NK-92 (cell line): ENCODE results near the gene PLEKHH2.

Source experiments
- DNase-seq: peaks from one replicate; lab custom pipeline; 2025; ENCODE audit not compliant: unreplicated experiment; lab: John Stamatoyannopoulos, UW

The PLEKHH2 gene

GRCh38 chr2:43803113-43803512 lies 166.1 kb downstream of the PLEKHH2 start:
- no peak for DNase-seq

DNA sequence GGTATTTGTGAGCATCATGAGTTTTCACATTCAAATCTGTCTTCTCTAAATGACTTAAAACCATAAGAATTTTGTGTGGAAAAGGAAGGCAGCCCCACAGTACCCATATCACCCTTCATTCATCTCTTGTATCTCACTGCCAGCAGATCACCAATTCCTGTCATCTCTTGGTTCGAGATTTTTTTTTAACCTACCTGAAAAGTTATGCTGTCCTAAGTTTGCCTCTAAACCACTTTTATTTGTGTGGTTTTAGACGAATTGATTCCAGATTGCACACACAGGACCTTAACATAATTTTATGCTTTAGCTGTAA lies 169.6 kb downstream of the PLEKHH2 start:
- no peak for DNase-seq

- no peak for DNase-seq
These were observed 173.4 kb downstream of the PLEKHH2 start for GRCh38 chr2:43810452-43810851.

DNA sequence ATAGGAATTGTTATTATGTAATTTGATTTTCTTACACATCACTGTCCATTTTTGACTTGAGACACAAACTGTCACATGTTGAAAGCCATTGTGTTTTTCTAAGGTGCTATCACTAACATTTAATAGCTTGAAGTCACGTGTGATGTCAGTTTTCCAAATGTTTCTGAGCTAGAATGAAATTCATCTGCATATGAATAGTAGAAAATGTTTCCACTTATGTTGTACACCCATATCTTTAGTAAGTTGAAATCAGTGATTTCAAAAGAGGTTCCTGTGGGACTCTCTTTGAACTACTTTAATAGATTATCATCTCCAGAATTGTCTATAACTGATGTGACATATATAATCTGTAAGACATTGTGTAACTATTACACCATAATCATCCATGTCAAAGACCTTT lies 173.8 kb downstream of the PLEKHH2 start:
- DNase-seq = no peak

- no peak for DNase-seq
These were observed 174.9 kb downstream of the PLEKHH2 start for GRCh38 chr2:43812006-43812405.

DNA sequence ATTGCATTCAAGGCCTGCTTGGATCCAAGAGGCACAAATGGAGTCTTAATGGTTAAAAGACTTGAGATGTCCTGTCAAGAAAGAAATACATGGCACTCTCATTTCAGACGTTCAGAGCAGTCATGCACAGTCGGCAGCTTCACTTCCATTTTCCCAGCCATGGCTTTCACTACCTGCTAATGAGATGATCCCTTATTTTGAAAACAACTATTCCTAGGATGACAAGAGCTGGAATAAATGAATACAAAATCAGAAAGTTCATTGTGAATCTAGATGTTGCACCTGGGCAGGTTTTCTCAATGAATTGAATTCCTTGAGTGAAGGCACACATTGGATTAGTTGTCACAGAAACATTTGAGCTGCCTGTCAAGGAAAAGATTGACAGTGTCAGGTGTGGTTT lies 175.9 kb downstream of the PLEKHH2 start:
- no peak for DNase-seq

GRCh38 chr2:43814711-43815110 lies 177.7 kb downstream of the PLEKHH2 start:
- DNase-seq = no peak
